WTC11 (cell line): ENCODE measurements around the gene WWOX.

Experiments used
- CBFB ChIP-seq: sonication (generic); formaldehyde crosslinking; IDR thresholded peaks from 2 replicates; pipeline ENCODE4 v1.8.1; 2022; ENCODE audit warnings: mild to moderate bottlenecking, low read depth, missing genetic modification reagents
- CTCF ChIP-seq: fragments of 200-600 bp; IDR thresholded peaks from 2 replicates; pipeline ENCODE4 v1.8.0; 2022; ENCODE audit warnings: antibody characterized with exemption
- E2F5 ChIP-seq: sonication (generic); formaldehyde crosslinking; IDR thresholded peaks from 2 replicates; pipeline ENCODE4 v1.8.1; 2022; ENCODE audit warnings: mild to moderate bottlenecking, moderate library complexity, missing genetic modification reagents
- ELF4 ChIP-seq: sonication (generic); formaldehyde crosslinking; IDR thresholded peaks from 2 replicates; pipeline ENCODE4 v1.8.1; 2022; ENCODE audit warnings: low read depth, mild to moderate bottlenecking, moderate library complexity, missing genetic modification reagents
- ESRRA ChIP-seq: sonication (generic); formaldehyde crosslinking; IDR thresholded peaks from 2 replicates; pipeline ENCODE4 v1.8.1; 2022; ENCODE audit warnings: mild to moderate bottlenecking, missing genetic modification reagents, borderline replicate concordance
- ETV6 ChIP-seq: sonication (generic); formaldehyde crosslinking; IDR thresholded peaks from 2 replicates; pipeline ENCODE4 v1.8.1; 2022; ENCODE audit warnings: mild to moderate bottlenecking, missing genetic modification reagents
- MXD4 ChIP-seq: fragments of 250-450 bp; sonication (Bioruptor Pico); IDR thresholded peaks from 2 replicates; pipeline ENCODE4 v1.8.0; 2021; ENCODE audit warnings: mild to moderate bottlenecking, moderate library complexity, borderline replicate concordance
- ZBTB43 ChIP-seq: sonication (generic); formaldehyde crosslinking; IDR thresholded peaks from 2 replicates; pipeline ENCODE4 v1.8.1; 2023; ENCODE audit warnings: mild to moderate bottlenecking, missing genetic modification reagents
- ZNF138 ChIP-seq: sonication (generic); formaldehyde crosslinking; conservative IDR thresholded peaks from 2 replicates; pipeline ENCODE4 v1.8.1; 2022; ENCODE audit warnings: mild to moderate bottlenecking, moderate library complexity, missing genetic modification reagents

GRCh38 chr16:78348068-78348467, 248.6 kb downstream of the WWOX start:
- TF ChIP-seq ETV6 (CRISPR knock-in tag) (no peak), CTCF (no peak), ZBTB43 (CRISPR knock-in tag) (no peak), CBFB (no peak), ELF4 (CRISPR knock-in tag) (no peak), E2F5 (no peak), MXD4 (no peak), ZNF138 (CRISPR knock-in tag) (no peak), ESRRA (CRISPR knock-in tag) (no peak)
